Cardiac muscle cell (in vitro differentiated cells and primary cell): ENCODE measurements around the gene CNTN5. TPM values are rescaled to one million over a fixed set of nuclear protein-coding genes. Genes with fewer than 3 reads are reported as not detected.
A peak's percentile ranks its signal among the peaks of the same experiment; 100 is the strongest.

Experiments
- DNase-seq, 2 donors: peaks; one replicate each; pipeline versions ENCODE4 v3.0.0 to v3.0.0-alpha.2; 2010 to 2017; ENCODE audit warnings: low read depth in 1 of 2, low spot score in 1 of 2
- H3K27ac ChIP-seq: fragments of 200-600 bp; sonication (generic); 2 replicates; pipeline ENCODE4 v1.5.1; 2016
- H3K27me3 ChIP-seq: fragments of 200-600 bp; sonication (generic); 2 replicates; pipeline ENCODE4 v1.6.0; 2016; ENCODE audit warnings: control low read depth
- H3K36me3 ChIP-seq: fragments of 200-600 bp; sonication (generic); 2 replicates; pipeline ENCODE4 v1.5.1; 2016; ENCODE audit warnings: control low read depth
- H3K4me1 ChIP-seq: fragments of 200-600 bp; sonication (generic); 2 replicates; pipeline ENCODE4 v1.8.1; 2017; ENCODE audit warnings: low read depth, mild to moderate bottlenecking, mixed run types
- H3K4me3 ChIP-seq: fragments of 200-600 bp; sonication (generic); 2 replicates; pipeline ENCODE4 v1.5.1; 2016; ENCODE audit warnings: mild to moderate bottlenecking
- H3K9me3 ChIP-seq: fragments of 200-600 bp; sonication (generic); 2 replicates; pipeline ENCODE4 v1.5.1; 2017; ENCODE audit warnings: low read depth, mild to moderate bottlenecking, control low read depth
- polyA plus RNA-seq: library from polyadenylated mRNA; unstranded; fragments of >200 nt; fragmentation: Nextera tagmentation; extraction: Ambion mirVana; gene quantifications from 2 replicates; pipeline ENCODE4 v1.2.1, GENCODE V29; 2016
- total RNA-seq: library from RNA; depleted of rRNA; stranded (reverse); fragments of >200 nt; gene quantifications from 2 replicates; pipeline ENCODE4 v1.2.3, GENCODE V29; 2016
- TF ChIP-seq, protein P1 (sequence below): IDR thresholded peaks from 2 replicates; pipeline ENCODE4 v1.5.1; 2012; ENCODE audit warnings: low read depth, mild to moderate bottlenecking, low read length

The CNTN5 gene
- total and polyA plus RNA-seq, 2 experiments from 2014 or later = 30.0 to 41.3 TPM

DNA sequence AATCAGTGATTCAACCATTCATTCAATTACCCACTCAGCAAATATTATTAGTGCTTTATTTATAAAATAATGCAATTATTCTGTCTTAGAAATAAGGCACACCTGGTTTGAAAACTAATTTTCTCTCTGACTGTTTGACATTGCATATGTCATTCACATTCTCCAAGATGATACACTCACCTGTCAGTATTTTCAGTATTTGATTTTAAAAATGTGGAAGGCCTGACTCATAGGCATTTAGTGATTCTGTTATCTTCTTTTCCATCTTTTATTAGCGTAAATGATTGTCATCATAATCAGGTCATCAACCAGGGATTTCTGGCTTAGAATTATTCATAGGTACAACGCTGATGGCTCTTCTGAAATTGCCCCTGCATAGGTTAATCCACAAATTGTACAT, 480.9 kb downstream of the CNTN5 start:
- Histone ChIP-seq H3K4me1 (no peaks in the 10 kb centered on the region), H3K27ac (no peak overlapping the region), H3K9me3 (no peaks in the 10 kb centered on the region), H3K27me3 (no peaks in the 10 kb centered on the region), H3K36me3 (no peaks in the 10 kb centered on the region), H3K4me3 (no peak overlapping the region)
- TF ChIP-seq, protein P1, sequence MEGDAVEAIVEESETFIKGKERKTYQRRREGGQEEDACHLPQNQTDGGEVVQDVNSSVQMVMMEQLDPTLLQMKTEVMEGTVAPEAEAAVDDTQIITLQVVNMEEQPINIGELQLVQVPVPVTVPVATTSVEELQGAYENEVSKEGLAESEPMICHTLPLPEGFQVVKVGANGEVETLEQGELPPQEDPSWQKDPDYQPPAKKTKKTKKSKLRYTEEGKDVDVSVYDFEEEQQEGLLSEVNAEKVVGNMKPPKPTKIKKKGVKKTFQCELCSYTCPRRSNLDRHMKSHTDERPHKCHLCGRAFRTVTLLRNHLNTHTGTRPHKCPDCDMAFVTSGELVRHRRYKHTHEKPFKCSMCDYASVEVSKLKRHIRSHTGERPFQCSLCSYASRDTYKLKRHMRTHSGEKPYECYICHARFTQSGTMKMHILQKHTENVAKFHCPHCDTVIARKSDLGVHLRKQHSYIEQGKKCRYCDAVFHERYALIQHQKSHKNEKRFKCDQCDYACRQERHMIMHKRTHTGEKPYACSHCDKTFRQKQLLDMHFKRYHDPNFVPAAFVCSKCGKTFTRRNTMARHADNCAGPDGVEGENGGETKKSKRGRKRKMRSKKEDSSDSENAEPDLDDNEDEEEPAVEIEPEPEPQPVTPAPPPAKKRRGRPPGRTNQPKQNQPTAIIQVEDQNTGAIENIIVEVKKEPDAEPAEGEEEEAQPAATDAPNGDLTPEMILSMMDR = no peak
- no peak for DNase-seq

DNA sequence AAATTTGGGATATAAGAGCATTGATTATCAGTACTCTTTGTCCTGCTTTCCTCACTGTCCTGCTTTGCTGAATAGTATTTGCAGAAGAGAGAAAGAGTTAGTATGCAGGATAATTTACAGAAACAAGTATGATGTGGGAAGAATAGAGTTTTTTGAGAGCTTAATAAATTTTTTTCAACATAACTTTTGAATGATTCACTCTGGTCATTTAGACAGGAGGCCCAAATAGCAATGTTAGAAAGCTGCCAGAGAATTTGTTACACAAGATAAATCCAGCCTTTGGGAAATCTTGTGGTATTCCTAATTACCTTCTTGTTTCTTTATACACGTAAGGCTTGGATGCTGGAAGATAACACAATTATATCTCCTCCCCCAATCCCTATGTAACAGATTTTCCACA, 484.6 kb downstream of the CNTN5 start:
- H3K27me3 ChIP-seq = no peaks in the 10 kb centered on the region
- H3K36me3 ChIP-seq = no peaks in the 10 kb centered on the region
- DNase-seq = peak in 1 of 2 donors; percentile 90
- H3K9me3 ChIP-seq = no peaks in the 10 kb centered on the region
- TF ChIP-seq, protein P1 = no peak
- H3K27ac ChIP-seq = no peak overlapping the region
- no peaks in the 10 kb centered on the region for H3K4me1 ChIP-seq
- no peak overlapping the region for H3K4me3 ChIP-seq

DNA sequence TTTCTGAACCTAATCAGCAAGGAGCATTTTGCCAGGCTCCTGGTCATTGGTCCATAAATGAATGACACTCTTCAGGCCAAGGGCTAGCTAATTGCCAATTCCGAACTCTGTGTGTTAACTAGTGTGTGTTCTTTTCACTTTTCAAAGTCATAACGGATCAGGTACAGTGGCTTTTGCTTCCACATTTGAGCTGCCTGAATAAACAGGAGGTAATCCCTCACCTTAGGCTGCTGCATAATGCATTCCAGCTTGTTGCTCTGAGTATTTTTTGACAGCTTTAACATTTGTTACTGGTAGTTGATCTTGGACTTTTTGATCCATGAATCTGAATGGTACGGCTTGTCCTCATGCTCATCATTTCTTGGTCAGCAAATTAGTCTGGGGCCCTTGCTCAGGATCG, 485.1 kb downstream of the CNTN5 start:
- no peaks in the 10 kb centered on the region for H3K27me3 ChIP-seq
- TF ChIP-seq, protein P1 = no peak
- H3K36me3 ChIP-seq = no peaks in the 10 kb centered on the region
- no peak overlapping the region for H3K4me3 ChIP-seq
- no peak overlapping the region for H3K27ac ChIP-seq
- H3K4me1 ChIP-seq = no peaks in the 10 kb centered on the region
- no peaks in the 10 kb centered on the region for H3K9me3 ChIP-seq
- DNase-seq = no peak

DNA sequence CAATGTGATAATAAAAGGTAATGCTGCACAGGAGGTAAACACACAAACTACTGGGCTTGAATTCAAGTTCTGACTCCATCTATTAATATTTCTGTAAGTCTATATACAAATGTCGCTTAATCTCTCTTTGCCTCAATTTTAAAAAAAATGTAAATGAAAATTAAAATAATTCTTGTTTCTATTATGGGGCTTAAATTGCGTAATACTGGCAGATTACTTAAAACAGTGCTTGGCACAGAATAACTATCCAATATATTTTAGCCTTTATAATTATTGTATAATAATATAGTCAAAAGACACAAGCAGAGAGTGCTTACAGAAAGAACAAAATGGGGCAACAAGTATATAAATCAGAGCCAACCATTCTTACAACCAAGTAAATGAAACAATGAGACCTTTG, 489.1 kb downstream of the CNTN5 start:
- no peak overlapping the region for H3K27ac ChIP-seq
- H3K36me3 ChIP-seq = no peaks in the 10 kb centered on the region
- no peaks in the 10 kb centered on the region for H3K9me3 ChIP-seq
- no peaks in the 10 kb centered on the region for H3K27me3 ChIP-seq
- no peaks in the 10 kb centered on the region for H3K4me1 ChIP-seq
- H3K4me3 ChIP-seq = no peak overlapping the region
- no peak for DNase-seq
- TF ChIP-seq, protein P1 = no peak

DNA sequence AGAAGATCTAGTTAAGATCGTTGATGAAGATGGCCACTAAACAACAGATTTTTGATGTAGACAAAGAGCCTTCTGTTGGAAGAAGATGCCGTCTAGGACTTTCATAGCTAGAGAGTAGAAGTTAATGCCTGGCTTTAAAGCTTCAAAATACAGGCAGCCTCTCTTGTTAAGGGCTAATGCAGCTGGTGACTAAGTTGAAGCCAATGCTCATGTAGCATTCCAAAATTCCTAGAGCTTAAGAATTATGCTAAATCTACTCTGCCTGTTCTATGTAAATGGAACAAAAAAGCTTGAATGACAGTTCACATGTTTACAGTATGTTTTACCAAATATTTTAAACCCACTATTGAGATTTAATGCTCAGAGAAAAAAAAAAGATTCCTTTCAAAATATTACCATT, 492.6 kb downstream of the CNTN5 start:
- no peaks in the 10 kb centered on the region for H3K4me1 ChIP-seq
- DNase-seq = no peak
- H3K27ac ChIP-seq = no peak overlapping the region
- no peaks in the 10 kb centered on the region for H3K9me3 ChIP-seq
- TF ChIP-seq, protein P1 = no peak
- H3K4me3 ChIP-seq = no peak overlapping the region
- H3K27me3 ChIP-seq = no peaks in the 10 kb centered on the region
- H3K36me3 ChIP-seq = no peaks in the 10 kb centered on the region

DNA sequence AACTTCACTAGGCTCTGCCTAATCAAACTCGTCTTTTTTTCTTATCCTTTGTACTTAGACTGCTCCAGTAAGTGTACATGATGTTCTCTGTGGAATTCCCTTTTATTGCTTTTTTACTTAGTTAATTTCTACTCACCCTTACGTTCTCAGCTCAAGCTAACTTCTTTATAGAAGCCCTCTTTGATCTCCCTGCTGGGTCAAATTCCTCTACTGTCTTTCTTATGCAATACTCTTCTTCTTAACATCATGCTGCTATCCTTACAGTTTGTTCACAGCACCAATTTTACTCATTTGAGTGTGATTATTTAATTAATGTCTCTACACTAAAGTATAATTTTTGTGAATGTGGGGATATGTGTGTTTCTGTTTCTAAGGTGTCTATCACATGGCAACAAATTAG, 498.3 kb downstream of the CNTN5 start:
- H3K9me3 ChIP-seq = no peaks in the 10 kb centered on the region
- TF ChIP-seq, protein P1 = no peak
- H3K27ac ChIP-seq = no peak overlapping the region
- DNase-seq = no peak
- H3K4me1 ChIP-seq = no peaks in the 10 kb centered on the region
- no peaks in the 10 kb centered on the region for H3K36me3 ChIP-seq
- no peak overlapping the region for H3K4me3 ChIP-seq
- H3K27me3 ChIP-seq = no peaks in the 10 kb centered on the region
